IPS DF 19.7 (cell line): ENCODE data around the gene VAV2.

Source experiments
- DNase-seq: peaks from one replicate; pipeline ENCODE4 v3.0.0-alpha.2; 2013; ENCODE audit warnings: low read depth, low spot score

Gene VAV2

GRCh38 chr9:133856798-133857197 lies 135.3 kb downstream of the VAV2 start:
- DNase-seq, result no peak

GRCh38 chr9:133855802-133856521 lies 136.2 kb downstream of the VAV2 start:
- no peak for DNase-seq

GRCh38 chr9:133855371-133855770 lies 136.8 kb downstream of the VAV2 start:
- DNase-seq, result no peak

GRCh38 chr9:133854765-133855164 lies 137.4 kb downstream of the VAV2 start:
- no peak for DNase-seq

GRCh38 chr9:133854048-133854447 lies 138.1 kb downstream of the VAV2 start:
- DNase-seq, result no peak

- DNase-seq, result no peak
These were observed 138.8 kb downstream of the VAV2 start for GRCh38 chr9:133853331-133853730.

GRCh38 chr9:133852431-133852830 lies 139.7 kb downstream of the VAV2 start:
- no peak for DNase-seq

- no peak for DNase-seq
These were observed 140.4 kb downstream of the VAV2 start for GRCh38 chr9:133851693-133852092.

GRCh38 chr9:133850937-133851336 lies 141.2 kb downstream of the VAV2 start:
- DNase-seq, result no peak

GRCh38 chr9:133850161-133850560 lies 142.0 kb downstream of the VAV2 start:
- DNase-seq, result no peak

GRCh38 chr9:133849110-133849670 lies 142.9 kb downstream of the VAV2 start:
- no peak for DNase-seq

GRCh38 chr9:133848471-133849109 lies 143.5 kb downstream of the VAV2 start:
- no peak for DNase-seq

- DNase-seq, result no peak
These were observed 145.5 kb downstream of the VAV2 start for GRCh38 chr9:133846483-133847090.

GRCh38 chr9:133845440-133845839 lies 146.7 kb downstream of the VAV2 start:
- no peak for DNase-seq

GRCh38 chr9:133844881-133845410 lies 147.2 kb downstream of the VAV2 start:
- no peak for DNase-seq

- no peak for DNase-seq
These were observed 147.7 kb downstream of the VAV2 start for GRCh38 chr9:133844398-133844784.

- no peak for DNase-seq
These were observed 148.2 kb downstream of the VAV2 start for GRCh38 chr9:133843751-133844397.

- no peak for DNase-seq
These were observed 148.9 kb downstream of the VAV2 start for GRCh38 chr9:133843250-133843649.

- no peak for DNase-seq
These were observed 149.3 kb downstream of the VAV2 start for GRCh38 chr9:133842721-133843227.

- DNase-seq, result peak; percentile 17
These were observed 149.9 kb downstream of the VAV2 start for GRCh38 chr9:133842174-133842573.

- DNase-seq, result no peak
These were observed 150.8 kb downstream of the VAV2 start for GRCh38 chr9:133841167-133841812.
